B cell (primary cell): ENCODE results near the gene NCMAP. TPM values are rescaled to one million over a fixed set of nuclear protein-coding genes. Genes with fewer than 3 reads are reported as not detected.

Source experiments
- ATAC-seq: fragments of 200-7000 bp; cut with Tn5 transposase; one replicate; pipeline ENCODE4 v1.10.0; 2021; ENCODE audit warnings: low read depth, mild to moderate bottlenecking, moderate number of reproducible peaks, moderate library complexity
- CTCF ChIA-PET: fragments of 350-600 bp; sonication (Branson Sonifier 250); formaldehyde crosslinking; loops from one replicate; lab custom pipeline; 2021; ENCODE audit warnings: antibody characterized with exemption, inconsistent platforms; lab: Charles Lee
- POLR2A ChIA-PET: fragments of 350-600 bp; sonication (Branson Sonifier 250); formaldehyde crosslinking; loops from one replicate; lab custom pipeline; 2021; ENCODE audit warnings: antibody characterized with exemption; lab: Charles Lee
- DNase-seq: peaks from one replicate; pipeline ENCODE4 v3.0.0; 2013
- H2AFZ ChIP-seq: 2 replicates; pipeline ENCODE4 v1.6.1; 2012; ENCODE audit warnings: mild to moderate bottlenecking, low read depth, low read length; ENCODE audit not compliant: insufficient read depth, poor library complexity, severe bottlenecking
- H3K27ac ChIP-seq, 2 donors: 1 replicate in 1 of 2; 2 replicates in 1 of 2; pipeline ENCODE4 v1.5.1; 2012 to 2013; ENCODE audit warnings: low read length in 2 of 2, mild to moderate bottlenecking in 2 of 2, moderate library complexity in 1 of 2
- H3K27me3 ChIP-seq, 4 experiments: fragments of 200-600 bp in 1 of 4; sonication (generic) in 1 of 4; replicated peaks in 1 of 4; 1 replicate in 2 of 4; 2 replicates in 2 of 4; pipeline versions ENCODE4 v1.6.1 to v1.7.0; 2013 to 2016; ENCODE audit warnings: low read length in 3 of 4, mild to moderate bottlenecking in 2 of 4, mixed read lengths in 1 of 4, moderate library complexity in 1 of 4; ENCODE audit not compliant: insufficient read depth in 4 of 4, control insufficient read depth in 3 of 4; ENCODE audit errors: control extremely low read depth in 1 of 4
- H3K36me3 ChIP-seq, 2 experiments: replicated peaks in 1 of 2; 1 replicate in 1 of 2; 2 replicates in 1 of 2; pipeline versions ENCODE4 v1.6.1 to v1.7.1; 2013; ENCODE audit warnings: low read length in 1 of 2; ENCODE audit not compliant: insufficient read depth in 2 of 2, control insufficient read depth in 1 of 2; ENCODE audit errors: control extremely low read depth in 1 of 2, extremely low read depth in 1 of 2
- H3K4me1 ChIP-seq, 2 donors: fragments of 200-600 bp in 1 of 2; sonication (generic) in 1 of 2; 1 replicate in 1 of 2; 2 replicates in 1 of 2; pipeline versions ENCODE4 v1.5.1 to v1.6.1; 2013 to 2017; ENCODE audit warnings: low read length in 2 of 2; ENCODE audit not compliant: control insufficient read depth in 2 of 2, insufficient read depth in 2 of 2
- H3K4me2 ChIP-seq: replicated peaks from 2 replicates; pipeline ENCODE3; 2012; ENCODE audit warnings: mild to moderate bottlenecking, low read depth, low read length; ENCODE audit not compliant: poor library complexity, severe bottlenecking
- H3K4me3 ChIP-seq, 5 experiments: fragments of 200-600 bp in 1 of 5; sonication (generic) in 1 of 5; 1 replicate in 3 of 5; 2 replicates in 2 of 5; pipeline versions ENCODE4 v1.5.1 to v1.7.0; 2011 to 2016; ENCODE audit warnings: low read length in 4 of 5, mild to moderate bottlenecking in 4 of 5, low read depth in 2 of 5, control low read depth in 1 of 5, moderate library complexity in 1 of 5; ENCODE audit not compliant: insufficient read depth in 1 of 5; ENCODE audit errors: control extremely low read depth in 1 of 5, extremely low read depth in 1 of 5
- H3K79me2 ChIP-seq: fragments of 200-600 bp; sonication (generic); one replicate; pipeline ENCODE4 v1.6.0; 2016; ENCODE audit warnings: low read length; ENCODE audit not compliant: control insufficient read depth, insufficient read depth
- H3K9ac ChIP-seq: fragments of 200-600 bp; sonication (generic); 2 replicates; pipeline ENCODE4 v1.6.1; 2017; ENCODE audit warnings: mild to moderate bottlenecking, low read length, moderate library complexity
- H3K9me3 ChIP-seq, 3 donors: one replicate each; pipeline versions ENCODE4 v1.6.1 to v1.7.1; 2013; ENCODE audit warnings: low read length in 2 of 3; ENCODE audit not compliant: control insufficient read depth in 2 of 3, insufficient read depth in 1 of 3; ENCODE audit errors: control extremely low read depth in 1 of 3
- H4K20me1 ChIP-seq: 2 replicates; pipeline ENCODE4 v1.6.0; 2012; ENCODE audit warnings: mild to moderate bottlenecking, low read length; ENCODE audit not compliant: insufficient read depth, control insufficient read depth, poor library complexity, severe bottlenecking
- H3K27ac Mint-ChIP-seq: one replicate; pipeline ENCODE4 v1.8.0; 2021; ENCODE audit warnings: mixed read lengths
- H3K27me3 Mint-ChIP-seq: one replicate; pipeline ENCODE4 v1.8.0; 2021; ENCODE audit warnings: mixed read lengths
- H3K4me1 Mint-ChIP-seq: one replicate; pipeline ENCODE4 v1.8.0; 2021; ENCODE audit warnings: mixed read lengths
- H3K4me3 Mint-ChIP-seq: one replicate; pipeline ENCODE4 v1.8.0; 2021; ENCODE audit warnings: mixed read lengths
- H3K9me3 Mint-ChIP-seq: one replicate; pipeline ENCODE4 v1.8.0; 2022; ENCODE audit warnings: mixed read lengths; ENCODE audit not compliant: insufficient read depth
- EZH2 ChIP-seq: IDR thresholded peaks from 2 replicates; pipeline ENCODE4 v1.6.1; 2012; ENCODE audit warnings: borderline replicate concordance, low read depth, mild to moderate bottlenecking, moderate library complexity, low read length; ENCODE audit not compliant: insufficient read depth, poor library complexity, severe bottlenecking
- WGBS: methylation state at CpG from one replicate; pipeline ENCODE4 v1.1.5; 2013; ENCODE audit warnings: missing lambda C conversion rate; ENCODE audit not compliant: insufficient coverage; 5-methylcytosine and 5-hydroxymethylcytosine counted together
- intact Hi-C: fragments of 100-400 bp; cut with micrococcal nuclease; formaldehyde crosslinking; loops from one replicate; pipeline ENCODE4 v1.10.0; 2022
- polyA plus RNA-seq: library from polyadenylated mRNA; depleted of rRNA; stranded (reverse); fragments of >200 nt; gene quantifications from 2 replicates; pipeline ENCODE4 v1.2.3, GENCODE V29; 2012
- total RNA-seq, 2 donors: library from RNA; stranded (reverse); fragments of 120-200 nt in 1 of 2; gene quantifications; 1 replicate in 1 of 2; 2 replicates in 1 of 2; pipeline versions ENCODE4 v1.2.3 to v1.2.4, GENCODE V29; 2013 to 2022
- TF ChIP-seq, protein P1 (sequence below): fragments of 200-600 bp; IDR thresholded peaks from one replicate; pipeline ENCODE4 v1.8.0; 2022; ENCODE audit warnings: antibody characterized with exemption, mild to moderate bottlenecking

Gene NCMAP
- total and polyA plus RNA-seq, 2 donors (not counting 1 experiment from before 2014, with no cell fraction given) = not detected

DNA sequence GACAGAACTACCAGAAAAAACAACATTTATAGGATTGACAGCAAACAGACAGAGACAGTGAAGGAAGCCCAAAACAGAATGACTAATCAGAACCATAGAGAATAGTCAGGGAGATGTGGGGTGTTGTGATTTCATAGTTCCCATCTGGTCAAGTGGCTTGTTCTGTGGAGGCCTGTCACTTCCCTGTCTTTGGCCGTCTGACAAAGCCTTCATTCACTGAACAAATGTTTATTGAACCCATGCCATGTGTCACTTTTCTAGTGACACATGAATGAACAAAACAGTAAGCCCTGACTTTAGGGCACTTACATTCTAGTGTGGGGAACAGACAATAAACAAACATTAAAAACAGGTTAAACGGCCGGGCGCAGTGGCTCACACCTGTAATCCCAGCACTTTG, 84.0 kb downstream of the NCMAP start:
- Histone ChIP-seq H3K4me2 (no peak overlapping the region), H3K79me2 (peaks cover 22% of the 10 kb centered on the region), H3K27ac (no peak overlapping the region), H3K27me3 (no peaks in the 10 kb centered on the region), H4K20me1 (peaks cover 16% of the 10 kb centered on the region), H3K36me3 (no peaks in the 10 kb centered on the region), H2AFZ (no peak overlapping the region), H3K9ac (no peak overlapping the region), H3K4me1 (peaks cover 17 to 18% of the 10 kb centered on the region in 2 donors), H3K4me3 (no peak overlapping the region), H3K9me3 (no peaks in the 10 kb centered on the region)
- Mint-ChIP-seq H3K27me3 (peaks cover 3% of the 10 kb centered on the region), H3K9me3 (no peaks in the 10 kb centered on the region), H3K27ac (no peak overlapping the region), H3K4me3 (no peak overlapping the region), H3K4me1 (peaks cover 22% of the 10 kb centered on the region)
- TF ChIP-seq, protein P1, sequence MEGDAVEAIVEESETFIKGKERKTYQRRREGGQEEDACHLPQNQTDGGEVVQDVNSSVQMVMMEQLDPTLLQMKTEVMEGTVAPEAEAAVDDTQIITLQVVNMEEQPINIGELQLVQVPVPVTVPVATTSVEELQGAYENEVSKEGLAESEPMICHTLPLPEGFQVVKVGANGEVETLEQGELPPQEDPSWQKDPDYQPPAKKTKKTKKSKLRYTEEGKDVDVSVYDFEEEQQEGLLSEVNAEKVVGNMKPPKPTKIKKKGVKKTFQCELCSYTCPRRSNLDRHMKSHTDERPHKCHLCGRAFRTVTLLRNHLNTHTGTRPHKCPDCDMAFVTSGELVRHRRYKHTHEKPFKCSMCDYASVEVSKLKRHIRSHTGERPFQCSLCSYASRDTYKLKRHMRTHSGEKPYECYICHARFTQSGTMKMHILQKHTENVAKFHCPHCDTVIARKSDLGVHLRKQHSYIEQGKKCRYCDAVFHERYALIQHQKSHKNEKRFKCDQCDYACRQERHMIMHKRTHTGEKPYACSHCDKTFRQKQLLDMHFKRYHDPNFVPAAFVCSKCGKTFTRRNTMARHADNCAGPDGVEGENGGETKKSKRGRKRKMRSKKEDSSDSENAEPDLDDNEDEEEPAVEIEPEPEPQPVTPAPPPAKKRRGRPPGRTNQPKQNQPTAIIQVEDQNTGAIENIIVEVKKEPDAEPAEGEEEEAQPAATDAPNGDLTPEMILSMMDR = no peak
- no peak for TF ChIP-seq EZH2
- DNase-seq (no peak), ATAC-seq (no peak)
- 100% methylated on average over 3 of the region's 4 CpGs for WGBS
- CTCF ChIA-PET = interaction anchor here (1.1 to 6.9 kb wide), 2 partner anchors 187 to 441 kb away, joined by 3 to 51 read pairs; no protein-coding TSS in a partner anchor
- POLR2A ChIA-PET = no interaction called here
- intact Hi-C loops = loop anchor here (5.0 to 10.0 kb wide), 2 partner anchors 658 to 695 kb away; partner anchors contain the start of genes SRSF10 and TMEM50A

DNA sequence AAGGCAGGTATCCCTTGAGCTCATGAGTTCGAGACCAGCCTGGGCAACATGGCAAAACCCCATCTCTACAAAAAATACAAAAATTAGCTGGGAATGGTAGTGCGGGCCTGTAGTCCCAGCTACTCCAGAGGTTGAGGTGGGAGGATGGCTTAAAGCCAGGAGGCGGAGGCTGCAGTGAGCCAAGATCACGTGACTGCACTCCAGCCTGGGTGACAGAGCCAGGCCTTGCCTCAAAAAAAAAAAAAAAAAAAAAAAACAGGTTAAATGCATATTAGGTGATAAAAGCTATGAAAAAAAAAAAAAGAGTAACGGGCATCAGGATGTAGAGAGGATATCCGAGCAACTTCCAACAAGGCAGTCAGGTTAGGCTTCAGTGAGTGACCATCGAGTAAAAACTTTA, 84.4 kb downstream of the NCMAP start:
- ChIA-PET CTCF (interaction anchor here (1.1 to 6.9 kb wide), 2 partner anchors 187 to 442 kb away, joined by 3 to 51 read pairs; no protein-coding TSS in a partner anchor), POLR2A (interaction anchor here (0.6 kb wide), 1 partner anchor 109 kb away, joined by 6 read pairs; no protein-coding TSS in a partner anchor)
- intact Hi-C loops = loop anchor here (5.0 to 10.0 kb wide), 2 partner anchors 658 to 695 kb away; partner anchors contain the start of genes SRSF10 and TMEM50A
- H3K9ac ChIP-seq = no peak overlapping the region
- no peaks in the 10 kb centered on the region for H3K36me3 ChIP-seq
- TF ChIP-seq, protein P1 = no peak
- H3K27ac ChIP-seq = no peak overlapping the region
- WGBS = 100% methylated on average over 5 of the region's 7 CpGs
- H3K4me3 ChIP-seq = no peak overlapping the region
- ATAC-seq (no peak), DNase-seq (no peak)
- H3K9me3 ChIP-seq = no peaks in the 10 kb centered on the region
- Mint-ChIP-seq H3K9me3 (no peaks in the 10 kb centered on the region), H3K4me3 (peak overlapping the region; percentile 26), H3K27me3 (no peaks in the 10 kb centered on the region), H3K27ac (peak overlapping the region; percentile 50), H3K4me1 (peaks cover 24% of the 10 kb centered on the region)
- H3K4me1 ChIP-seq = peaks cover 17 to 22% of the 10 kb centered on the region in 2 donors
- peaks cover 20% of the 10 kb centered on the region for H4K20me1 ChIP-seq
- no peak overlapping the region for H2AFZ ChIP-seq
- no peaks in the 10 kb centered on the region for H3K27me3 ChIP-seq
- H3K79me2 ChIP-seq = peaks cover 26% of the 10 kb centered on the region
- H3K4me2 ChIP-seq = no peak overlapping the region
